NCI-H2171 treated with DMSO at 0.1 percent for 48 hours (cell line): ENCODE measurements around the gene C1QTNF9.
"Not testable (repeated sequence)": the region's sequence is repeated elsewhere in the genome, so short reads cannot be mapped to it uniquely, and the experiment has no call there.

Experiments
- DNase-seq: peaks from one replicate; lab custom pipeline; 2025; lab: John Stamatoyannopoulos, UW

Gene C1QTNF9

GRCh38 chr13:24281188-24282008, 28.0 kb upstream of the C1QTNF9 start:
- no peak for DNase-seq

- DNase-seq, result peak; percentile 13
Observed at GRCh38 chr13:24282256-24282655, 27.1 kb upstream of the C1QTNF9 start.

- no peak for DNase-seq
Observed at GRCh38 chr13:24284889-24285565, 24.4 kb upstream of the C1QTNF9 start.

GRCh38 chr13:24286624-24287023, 22.8 kb upstream of the C1QTNF9 start:
- no peak for DNase-seq

- no peak for DNase-seq
Observed at GRCh38 chr13:24287748-24288287, 21.6 kb upstream of the C1QTNF9 start.

- DNase-seq, result no peak
Observed at GRCh38 chr13:24288870-24289269, 20.5 kb upstream of the C1QTNF9 start.

- no peak for DNase-seq
Observed at GRCh38 chr13:24290280-24290932, 19.0 kb upstream of the C1QTNF9 start.

GRCh38 chr13:24292481-24292880, 16.9 kb upstream of the C1QTNF9 start:
- no peak for DNase-seq

- DNase-seq, result no peak
Observed at GRCh38 chr13:24293746-24294145, 15.6 kb upstream of the C1QTNF9 start.

- no peak for DNase-seq
Observed at GRCh38 chr13:24299488-24300114, 9.8 kb upstream of the C1QTNF9 start.

- no peak for DNase-seq
Observed at GRCh38 chr13:24301434-24301833, 7.9 kb upstream of the C1QTNF9 start.

- no peak for DNase-seq
Observed at GRCh38 chr13:24301911-24302310, 7.5 kb upstream of the C1QTNF9 start.

- no peak for DNase-seq
Observed at GRCh38 chr13:24304620-24305019, 4.8 kb upstream of the C1QTNF9 start.

- DNase-seq, result no peak
Observed at GRCh38 chr13:24306632-24307031, 2.7 kb upstream of the C1QTNF9 start.

- DNase-seq, result no peak
Observed at GRCh38 chr13:24307211-24308067, 1.9 kb upstream of the C1QTNF9 start.

GRCh38 chr13:24308068-24308445, 1.3 kb upstream of the C1QTNF9 start:
- no peak for DNase-seq

- no peak for DNase-seq
Observed at GRCh38 chr13:24308488-24309020, 826 bp upstream of the C1QTNF9 start.

GRCh38 chr13:24313439-24313838, 4.1 kb downstream of the C1QTNF9 start:
- DNase-seq, result no peak

- not testable (repeated sequence) for DNase-seq
Observed at GRCh38 chr13:24317835-24318234, 8.5 kb downstream of the C1QTNF9 start.

GRCh38 chr13:24318878-24319277, 9.5 kb downstream of the C1QTNF9 start:
- not testable (repeated sequence) for DNase-seq

- not testable (repeated sequence) for DNase-seq
Observed at GRCh38 chr13:24319641-24320040, 10.3 kb downstream of the C1QTNF9 start.
